T-cell (primary cell): ENCODE measurements around the gene MUC2. TPM values are rescaled to one million over a fixed set of nuclear protein-coding genes. Genes with fewer than 3 reads are reported as not detected.

ENCODE experiments used
- ATAC-seq, 4 experiments: fragments of 200-7000 bp in 3 of 4; fragments of 150-1000 bp in 1 of 4; cut with Tn5 transposase; replicated peaks in 1 of 4; 1 replicate in 3 of 4; 2 replicates in 1 of 4; pipeline ENCODE4 v1.10.0; 2021; ENCODE audit warnings: moderate library complexity in 3 of 4, mild to moderate bottlenecking in 2 of 4, moderate number of reproducible peaks in 1 of 4
- CTCF ChIA-PET, 2 donors: fragments of 300-600 bp; sonication (Branson Sonifier 250); formaldehyde crosslinking; loops; one replicate each; lab custom pipeline; 2022; ENCODE audit warnings: antibody characterized with exemption in 2 of 2; lab: Charles Lee
- POLR2A ChIA-PET, 2 donors: fragments of 300-600 bp; sonication (Branson Sonifier 250); formaldehyde crosslinking; loops; one replicate each; lab custom pipeline; 2022; ENCODE audit warnings: antibody characterized with exemption in 2 of 2; lab: Charles Lee
- DNase-seq, 35 experiments: peaks; one replicate each; pipeline versions ENCODE4 v3.0.0 to v3.0.0-alpha.2; 2013 to 2023
- H3K27ac ChIP-seq: one replicate; pipeline ENCODE4 v1.5.1; 2013; ENCODE audit warnings: low read length
- H3K27me3 ChIP-seq, 2 experiments: replicated peaks in 1 of 2; 1 replicate in 1 of 2; 2 replicates in 1 of 2; pipeline versions ENCODE4 v1.6.1 to v1.7.0; 2013; ENCODE audit warnings: low read length in 1 of 2, mixed read lengths in 1 of 2; ENCODE audit not compliant: control insufficient read depth in 2 of 2, insufficient read depth in 2 of 2; ENCODE audit errors: extremely low read depth in 1 of 2
- H3K36me3 ChIP-seq, 2 donors: 1 replicate in 1 of 2; 2 replicates in 1 of 2; pipeline versions ENCODE4 v1.6.1 to v1.7.0; 2013; ENCODE audit warnings: low read length in 1 of 2; ENCODE audit not compliant: control insufficient read depth in 2 of 2, insufficient read depth in 1 of 2; ENCODE audit errors: extremely low read depth in 1 of 2
- H3K4me1 ChIP-seq, 2 experiments: 1 replicate in 1 of 2; 2 replicates in 1 of 2; pipeline versions ENCODE4 v1.6.1 to v1.7.0; 2013; ENCODE audit warnings: low read length in 2 of 2, mixed read lengths in 1 of 2; ENCODE audit not compliant: insufficient read depth in 2 of 2, control insufficient read depth in 1 of 2; ENCODE audit errors: extremely low read depth in 1 of 2
- H3K4me3 ChIP-seq, 2 donors: 1 replicate in 1 of 2; 2 replicates in 1 of 2; pipeline versions ENCODE4 v1.5.1 to v1.7.0; 2013; ENCODE audit warnings: mild to moderate bottlenecking in 2 of 2, low read length in 1 of 2, moderate library complexity in 1 of 2; ENCODE audit not compliant: control insufficient read depth in 1 of 2; ENCODE audit errors: extremely low read depth in 1 of 2
- H3K9me3 ChIP-seq: 2 replicates; pipeline ENCODE4 v1.7.0; 2013
- H3K27ac Mint-ChIP-seq, 2 donors: one replicate each; pipeline ENCODE4 v1.8.0; 2020 to 2021; ENCODE audit warnings: mild to moderate bottlenecking in 2 of 2, mixed read lengths in 2 of 2
- H3K27me3 Mint-ChIP-seq, 2 donors: one replicate each; pipeline ENCODE4 v1.8.0; 2021 to 2022; ENCODE audit warnings: mixed read lengths in 2 of 2
- H3K36me3 Mint-ChIP-seq: one replicate; pipeline ENCODE4 v1.8.0; 2021; ENCODE audit warnings: mixed read lengths
- H3K4me1 Mint-ChIP-seq, 3 donors: one replicate each; pipeline ENCODE4 v1.8.0; 2020 to 2022; ENCODE audit warnings: mixed read lengths in 3 of 3, mild to moderate bottlenecking in 1 of 3
- H3K4me3 Mint-ChIP-seq, 3 donors: one replicate each; pipeline ENCODE4 v1.8.0; 2020 to 2022; ENCODE audit warnings: mild to moderate bottlenecking in 3 of 3, mixed read lengths in 3 of 3, moderate library complexity in 3 of 3
- H3K9me3 Mint-ChIP-seq, 3 donors: one replicate each; pipeline ENCODE4 v1.8.0; 2020 to 2022; ENCODE audit warnings: mixed read lengths in 3 of 3
- WGBS: methylation state at CpG from one replicate; pipeline ENCODE4 v1.1.5; 2013; ENCODE audit warnings: missing lambda C conversion rate; ENCODE audit not compliant: insufficient coverage; 5-methylcytosine and 5-hydroxymethylcytosine counted together
- total RNA-seq, 35 experiments: library from RNA in 6 of 35; stranded (reverse) in 6 of 35; fragments of 120-200 nt in 1 of 35; gene quantifications; one replicate each; pipeline versions ENCODE4 v1.2.1 to v1.2.4 and lab custom pipeline; 2013 to 2026

The MUC2 gene
- total RNA-seq, 5 donors from 2014 or later (not counting 1 experiment from before 2014, with no cell fraction given) = 0.12 to 1.4 (median 0.53) TPM; not detected in 2

- no peaks in the 10 kb centered on the region for H3K9me3 ChIP-seq
- no peaks in the 10 kb centered on the region for H3K4me1 Mint-ChIP-seq
- CTCF ChIA-PET = no interaction called here
- H3K27me3 Mint-ChIP-seq = no peaks in the 10 kb centered on the region
- no peaks in the 10 kb centered on the region for H3K27me3 ChIP-seq
- no peaks in the 10 kb centered on the region for H3K36me3 ChIP-seq
- H3K36me3 Mint-ChIP-seq = no peaks in the 10 kb centered on the region
- no peaks in the 10 kb centered on the region for H3K4me1 ChIP-seq
- 96% methylated on average over 24 of the region's 31 CpGs for WGBS
- H3K4me3 Mint-ChIP-seq = no peak overlapping the region
- ATAC-seq = no peak
- H3K27ac Mint-ChIP-seq = no peak overlapping the region
- no peak overlapping the region for H3K4me3 ChIP-seq
- H3K9me3 Mint-ChIP-seq = peaks cover 0 to 9% (median 0%) of the 10 kb centered on the region in 3 donors
- no peak for DNase-seq
- POLR2A ChIA-PET = no interaction called here
- H3K27ac ChIP-seq = no peak overlapping the region
Observed at GRCh38 chr11:1089738-1090599, 15.3 kb downstream of the MUC2 start.

GRCh38 chr11:1090600-1091331, 16.1 kb downstream of the MUC2 start:
- H3K4me3 ChIP-seq = no peak overlapping the region
- Mint-ChIP-seq H3K36me3 (no peaks in the 10 kb centered on the region), H3K27ac (no peak overlapping the region), H3K27me3 (no peaks in the 10 kb centered on the region), H3K4me1 (no peaks in the 10 kb centered on the region), H3K4me3 (no peak overlapping the region), H3K9me3 (peaks cover 0 to 11% (median 0%) of the 10 kb centered on the region in 3 donors)
- no peaks in the 10 kb centered on the region for H3K27me3 ChIP-seq
- no peaks in the 10 kb centered on the region for H3K9me3 ChIP-seq
- ATAC-seq (no peak), DNase-seq (no peak)
- WGBS = 94% methylated on average over 19 of the region's 20 CpGs
- no peak overlapping the region for H3K27ac ChIP-seq
- no peaks in the 10 kb centered on the region for H3K36me3 ChIP-seq
- POLR2A ChIA-PET = no interaction called here
- CTCF ChIA-PET = no interaction called here
- no peaks in the 10 kb centered on the region for H3K4me1 ChIP-seq

- Histone ChIP-seq H3K4me3 (no peak overlapping the region), H3K36me3 (no peaks in the 10 kb centered on the region), H3K9me3 (no peaks in the 10 kb centered on the region), H3K4me1 (no peaks in the 10 kb centered on the region), H3K27me3 (no peaks in the 10 kb centered on the region), H3K27ac (no peak overlapping the region)
- CTCF ChIA-PET = no interaction called here
- 95% methylated on average over 10 of the region's 12 CpGs for WGBS
- Mint-ChIP-seq H3K4me1 (no peaks in the 10 kb centered on the region), H3K4me3 (no peak overlapping the region), H3K27me3 (no peaks in the 10 kb centered on the region), H3K9me3 (peaks cover 0 to 11% (median 0%) of the 10 kb centered on the region in 3 donors), H3K36me3 (no peaks in the 10 kb centered on the region), H3K27ac (no peak overlapping the region)
- POLR2A ChIA-PET = no interaction called here
- ATAC-seq (no peak), DNase-seq (no peak)
Observed at GRCh38 chr11:1091332-1092083, 16.8 kb downstream of the MUC2 start.

GRCh38 chr11:1092145-1092670, 17.5 kb downstream of the MUC2 start:
- WGBS = 85% methylated on average over 13 of the region's 17 CpGs
- no peaks in the 10 kb centered on the region for H3K36me3 Mint-ChIP-seq
- Histone ChIP-seq H3K36me3 (no peaks in the 10 kb centered on the region), H3K27me3 (no peaks in the 10 kb centered on the region), H3K9me3 (no peaks in the 10 kb centered on the region), H3K27ac (no peak overlapping the region), H3K4me1 (no peaks in the 10 kb centered on the region), H3K4me3 (no peak overlapping the region)
- H3K4me1 Mint-ChIP-seq = no peaks in the 10 kb centered on the region
- peaks cover 0 to 11% (median 0%) of the 10 kb centered on the region in 3 donors for H3K9me3 Mint-ChIP-seq
- ChIA-PET CTCF (no interaction called here), POLR2A (no interaction called here)
- ATAC-seq = no peak
- no peaks in the 10 kb centered on the region for H3K27me3 Mint-ChIP-seq
- DNase-seq = no peak
- H3K27ac Mint-ChIP-seq = no peak overlapping the region
- no peak overlapping the region for H3K4me3 Mint-ChIP-seq

GRCh38 chr11:1092919-1093318, 18.2 kb downstream of the MUC2 start:
- H3K9me3 Mint-ChIP-seq = peaks cover 0 to 11% (median 0%) of the 10 kb centered on the region in 3 donors
- no peak overlapping the region for H3K4me3 Mint-ChIP-seq
- POLR2A ChIA-PET = no interaction called here
- Histone ChIP-seq H3K4me3 (no peak overlapping the region), H3K36me3 (no peaks in the 10 kb centered on the region), H3K27ac (no peak overlapping the region), H3K4me1 (no peaks in the 10 kb centered on the region), H3K9me3 (no peaks in the 10 kb centered on the region), H3K27me3 (no peaks in the 10 kb centered on the region)
- 83% methylated on average over 3 of the region's 7 CpGs for WGBS
- CTCF ChIA-PET = no interaction called here
- no peak for ATAC-seq
- no peak overlapping the region for H3K27ac Mint-ChIP-seq
- no peaks in the 10 kb centered on the region for H3K27me3 Mint-ChIP-seq
- H3K36me3 Mint-ChIP-seq = no peaks in the 10 kb centered on the region
- no peak for DNase-seq
- no peaks in the 10 kb centered on the region for H3K4me1 Mint-ChIP-seq
